HG03097 (cell line): ENCODE data around the gene RYR2.
"Not testable (repeated sequence)": the region's sequence is repeated elsewhere in the genome, so short reads cannot be mapped to it uniquely, and the experiment has no call there.

Experiments
- ATAC-seq: cut with Tn5 transposase; IDR thresholded peaks from one replicate; pipeline ENCODE4 v1.9.1; 2021; ENCODE audit not compliant: unreplicated experiment, low FRiP score

RYR2 gene

DNA sequence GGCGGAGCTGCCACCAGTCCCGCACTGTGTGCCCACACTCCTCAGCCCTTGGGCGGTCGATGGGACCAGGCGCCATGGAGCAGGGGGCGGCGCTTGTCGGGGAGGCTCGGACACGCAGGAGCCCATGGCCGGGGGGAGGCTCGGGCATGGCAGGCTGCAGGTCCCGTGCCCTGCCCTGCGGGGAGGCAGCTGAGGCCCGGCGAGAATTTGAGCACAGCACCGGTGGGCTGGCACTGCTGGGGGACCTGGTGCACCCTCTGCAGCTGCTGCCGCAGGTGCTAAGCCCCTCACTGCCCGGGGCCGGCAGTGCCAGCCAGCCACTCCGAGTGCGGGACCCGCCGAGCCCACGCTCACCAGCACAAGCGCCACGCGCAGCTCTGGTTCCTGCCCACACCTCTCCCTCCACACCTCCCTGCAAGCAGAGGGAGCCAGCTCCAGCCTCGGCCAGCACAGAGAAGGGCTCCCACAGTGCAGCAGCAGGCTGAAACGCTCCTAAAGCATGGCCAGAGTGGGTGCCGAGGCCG is 267.7 kb downstream of the RYR2 start:
- ATAC-seq, result no peak

DNA sequence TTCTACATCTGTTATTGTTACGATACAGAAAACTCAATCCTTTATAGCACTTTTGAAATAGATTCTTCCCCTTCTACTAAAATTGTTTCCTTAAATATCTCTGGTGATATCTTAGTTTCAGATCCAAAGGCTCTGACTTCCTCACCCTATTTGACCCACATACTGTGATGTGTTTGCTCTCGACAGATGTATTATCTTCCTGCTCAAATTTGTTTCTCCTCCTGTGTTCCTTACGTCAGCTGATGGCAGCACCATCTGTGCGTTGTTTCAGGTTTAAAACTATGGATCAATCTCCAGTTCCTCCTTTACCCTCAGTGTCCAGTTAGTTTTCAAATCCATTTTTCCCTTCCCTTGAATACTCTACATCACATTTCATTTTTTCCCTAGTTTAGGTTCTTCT is 274.4 kb downstream of the RYR2 start:
- ATAC-seq, result no peak

DNA sequence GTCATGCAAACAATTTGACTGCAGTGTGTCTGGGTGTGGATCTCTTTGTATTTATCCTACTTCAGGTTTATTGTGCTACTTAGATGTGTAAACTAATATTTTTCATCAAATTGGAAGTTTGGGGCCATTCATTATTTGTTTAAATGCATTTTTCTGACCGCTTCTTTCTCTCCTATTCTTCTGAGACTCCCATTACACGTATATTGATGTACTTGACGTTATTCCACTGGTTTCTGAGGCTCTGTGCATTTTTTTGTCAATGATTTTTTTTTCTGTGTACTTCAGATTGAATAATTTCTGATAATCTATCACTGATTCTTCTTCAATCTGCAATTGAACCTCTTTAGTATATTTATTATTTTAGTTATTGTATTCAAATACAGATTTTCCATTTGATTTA is 276.8 kb downstream of the RYR2 start:
- no peak for ATAC-seq

DNA sequence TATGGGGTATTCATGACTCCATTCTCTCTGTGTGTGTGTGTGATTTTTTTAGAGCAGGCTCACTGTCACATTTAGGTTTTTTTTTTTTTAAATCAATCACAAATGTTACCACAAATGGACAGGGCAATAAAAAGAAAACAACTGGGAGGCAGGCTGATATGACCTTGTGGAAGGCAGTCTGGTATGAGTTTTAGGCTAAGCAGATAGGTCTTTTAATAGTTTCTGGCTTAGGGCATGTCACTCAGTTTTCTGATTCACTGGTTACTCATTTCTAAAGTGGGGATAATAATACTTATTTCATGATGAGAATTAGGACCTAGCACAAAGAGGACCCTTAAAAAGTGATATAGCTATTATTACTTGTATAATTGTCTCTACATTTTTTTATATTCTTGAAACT is 278.9 kb downstream of the RYR2 start:
- no peak for ATAC-seq

DNA sequence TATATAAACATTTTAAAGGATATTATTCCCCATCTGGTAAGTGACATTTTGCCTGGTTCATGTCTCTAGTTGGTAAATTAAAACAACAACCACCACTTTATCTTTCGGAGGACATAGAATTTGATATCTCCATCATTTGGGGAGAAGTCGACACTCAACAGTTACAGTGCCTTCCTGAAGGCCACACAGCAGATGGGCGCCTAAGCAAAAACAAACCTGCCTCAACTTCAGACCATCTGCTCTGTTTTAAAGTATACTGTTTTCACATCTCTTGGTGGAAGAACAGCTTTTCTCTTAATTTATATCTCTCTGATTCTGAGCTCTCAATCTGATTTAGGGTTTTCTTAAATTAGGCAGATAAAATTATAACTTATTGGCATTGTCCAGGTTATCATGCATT is 282.2 kb downstream of the RYR2 start:
- ATAC-seq, result no peak

DNA sequence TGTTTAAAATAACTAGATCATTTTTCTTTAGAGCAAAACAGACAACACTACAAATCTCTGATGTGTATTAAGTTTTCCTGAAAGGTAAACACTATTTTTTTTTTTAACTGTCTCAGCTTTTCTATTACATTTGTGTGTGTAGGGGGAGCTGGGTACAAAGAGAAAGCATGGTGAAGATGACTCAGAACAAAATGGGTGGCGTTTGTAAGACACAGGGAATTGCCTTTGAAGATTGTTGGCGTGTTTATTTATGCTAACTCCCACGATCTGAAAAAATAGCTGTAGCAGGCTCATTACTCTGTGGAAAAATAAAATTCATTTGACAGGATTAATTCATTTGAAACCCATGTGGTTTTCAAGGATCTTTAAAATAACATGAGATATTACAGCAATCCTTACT is 285.1 kb downstream of the RYR2 start:
- ATAC-seq, result no peak

DNA sequence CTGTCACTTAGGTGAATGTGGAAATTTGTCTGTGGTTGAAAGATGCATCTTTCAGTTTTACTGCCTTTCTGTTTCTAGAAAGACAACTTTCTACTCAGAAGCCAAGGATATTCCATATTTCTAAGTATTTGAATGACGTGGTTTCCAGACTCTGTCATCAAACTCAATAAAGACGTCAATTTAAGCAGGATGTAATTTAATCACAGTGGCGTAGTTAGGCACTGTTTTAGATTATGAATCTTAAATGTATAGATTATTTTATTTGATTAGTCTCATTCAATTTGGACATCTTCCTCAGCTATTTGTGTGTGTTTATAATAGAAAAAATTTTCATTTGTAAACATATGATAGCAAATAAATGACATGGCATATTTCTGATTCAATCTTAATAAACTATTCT is 298.9 kb downstream of the RYR2 start:
- ATAC-seq, result no peak

DNA sequence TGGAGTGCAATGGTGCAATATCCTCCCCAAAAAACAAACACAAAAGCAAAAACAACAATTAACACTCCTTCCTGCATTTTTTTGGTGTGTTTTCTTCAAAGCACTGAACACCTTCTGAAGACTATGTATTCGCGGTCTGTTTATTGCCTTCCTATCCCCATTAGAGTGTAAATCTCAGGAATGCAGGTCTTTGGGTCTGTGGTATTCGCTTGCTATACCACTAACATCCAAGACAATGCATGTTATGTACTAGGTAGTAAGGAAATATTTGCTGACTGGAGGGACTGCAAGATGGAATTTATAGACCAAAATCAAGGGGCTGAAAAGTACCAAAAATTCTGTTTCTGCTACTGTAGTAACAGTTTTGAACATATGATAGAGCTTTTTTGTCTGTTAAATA is 299.4 kb downstream of the RYR2 start:
- ATAC-seq, result no peak

DNA sequence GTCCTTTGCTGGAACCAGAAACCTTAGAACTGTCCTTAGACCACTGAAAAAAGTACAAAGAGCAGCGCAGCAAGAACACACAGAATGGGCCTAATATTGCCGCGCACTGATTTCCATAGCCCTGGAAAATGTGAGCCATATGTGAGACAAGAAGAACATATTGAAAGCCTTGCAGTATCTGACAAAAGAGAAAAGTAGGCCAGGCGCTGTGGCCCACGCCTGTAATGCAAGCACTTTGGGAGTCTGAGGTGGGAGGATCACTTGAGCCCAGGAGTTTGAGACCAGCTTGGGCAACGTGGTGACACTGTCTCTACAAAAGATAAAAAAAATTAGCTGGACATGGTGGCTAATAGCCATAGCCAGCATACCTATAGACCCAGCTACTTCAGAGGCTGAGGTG is 300.7 kb downstream of the RYR2 start:
- ATAC-seq, result no peak

DNA sequence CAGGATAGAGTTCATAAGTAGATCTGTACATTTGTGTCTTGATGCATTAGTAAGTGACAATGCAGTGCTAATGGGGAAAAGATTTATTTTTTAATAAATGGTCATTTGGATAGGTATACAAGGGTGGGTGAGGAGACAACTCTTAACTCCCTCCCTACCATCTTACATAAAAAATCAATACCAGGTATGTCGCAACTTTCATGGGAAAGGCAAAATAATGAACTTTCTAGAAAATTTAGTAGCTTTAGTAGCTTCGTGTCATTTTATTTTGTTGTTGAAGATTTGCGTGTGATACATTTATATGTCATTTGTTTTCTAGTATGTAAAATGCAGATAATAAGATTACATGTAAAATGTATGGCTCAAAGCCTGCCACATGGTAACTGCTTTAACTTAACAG is 310.8 kb downstream of the RYR2 start:
- no peak for ATAC-seq

DNA sequence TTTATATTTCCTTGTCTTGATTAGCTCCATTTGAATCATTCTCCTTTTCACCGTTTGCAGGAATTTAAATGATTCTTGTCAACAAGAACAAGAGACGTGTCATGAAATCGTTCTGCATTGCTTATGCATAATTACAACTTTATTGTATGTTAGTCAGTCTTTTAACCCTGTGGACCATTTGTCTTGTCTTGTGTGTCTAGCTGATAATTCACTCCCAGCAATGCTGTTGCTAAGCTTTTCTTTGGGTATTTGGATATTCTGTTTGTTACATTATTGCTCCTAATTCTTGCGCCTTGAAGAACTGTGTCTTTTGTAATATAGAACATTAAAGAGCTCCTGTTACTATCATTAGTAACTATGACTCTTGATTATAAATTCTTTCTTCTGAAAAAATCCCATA is 311.9 kb downstream of the RYR2 start:
- ATAC-seq, result no peak

DNA sequence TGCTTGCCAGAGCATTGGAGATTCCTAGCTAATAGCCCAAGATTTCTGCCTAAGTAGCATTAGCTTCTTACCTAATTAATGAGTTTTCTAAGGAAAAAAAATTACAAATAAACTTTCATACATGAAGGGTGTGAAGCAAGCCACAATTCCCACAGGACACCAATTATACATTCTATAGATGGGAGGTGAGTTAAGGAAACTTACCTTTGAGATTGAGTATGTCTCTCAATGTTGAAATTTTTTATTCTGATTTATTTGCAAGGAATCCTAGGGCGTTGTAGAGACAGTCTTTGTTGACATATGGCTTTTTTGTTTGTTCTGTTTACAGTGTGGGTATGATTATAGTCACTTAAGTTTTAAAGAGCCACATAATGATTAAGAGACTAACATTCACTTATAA is 313.0 kb downstream of the RYR2 start:
- ATAC-seq, result no peak

DNA sequence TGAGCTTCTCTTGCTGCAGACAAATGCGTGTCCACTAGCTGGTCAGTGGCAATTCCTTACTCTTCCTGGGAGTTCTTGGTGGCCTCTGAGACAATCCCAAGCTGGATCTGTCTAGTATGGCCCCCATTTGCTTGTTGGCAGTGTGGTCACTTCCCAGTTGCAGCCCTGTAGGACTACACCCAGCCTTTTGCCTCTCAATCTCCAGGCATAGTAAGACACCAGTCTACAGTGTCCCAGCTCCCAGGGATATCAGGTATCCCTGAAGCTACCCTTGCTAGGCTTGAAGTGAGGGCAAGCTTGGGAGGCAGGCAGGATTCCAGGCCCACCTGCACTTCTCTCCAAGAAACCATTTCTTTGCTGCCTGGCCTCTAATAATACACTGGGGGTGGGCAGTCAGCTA is 316.6 kb downstream of the RYR2 start:
- ATAC-seq, result no peak

DNA sequence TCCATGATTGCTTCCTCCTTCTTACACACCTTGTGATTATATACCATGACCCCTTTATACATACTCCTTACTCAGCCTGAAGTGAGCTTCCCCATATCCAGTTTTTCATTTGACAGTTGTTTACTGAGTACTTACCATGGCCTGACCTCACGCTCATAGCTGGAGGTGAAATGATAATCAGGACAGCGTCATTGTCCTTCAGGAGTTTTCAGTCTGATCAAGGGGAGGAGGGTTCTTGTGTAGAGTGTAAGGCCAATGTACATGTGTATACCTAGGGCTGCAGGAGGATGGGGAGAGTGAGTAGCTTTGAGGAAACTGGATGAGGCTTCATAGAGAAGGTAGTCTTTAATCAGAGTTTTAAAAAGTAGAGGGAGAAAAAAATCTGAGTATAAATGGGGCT is 325.8 kb downstream of the RYR2 start:
- no peak for ATAC-seq

DNA sequence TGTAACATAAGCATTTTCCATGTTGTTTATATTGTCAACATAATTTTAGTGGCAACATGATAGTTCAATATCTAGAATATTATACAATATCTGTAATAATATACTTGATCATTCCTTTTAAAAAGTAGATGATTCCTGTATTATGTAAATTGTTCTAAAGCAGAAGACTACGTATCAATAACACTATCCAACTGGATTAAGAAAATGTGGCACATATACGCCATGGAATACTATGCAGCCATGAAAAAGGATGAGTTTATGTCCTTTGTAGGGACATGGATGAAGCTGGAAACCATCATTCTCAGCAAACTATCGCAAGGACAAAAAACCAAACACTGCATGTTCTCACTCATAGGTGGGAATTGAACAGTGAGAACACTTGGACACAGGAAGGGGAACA is 329.5 kb downstream of the RYR2 start:
- ATAC-seq, result not testable (repeated sequence)

DNA sequence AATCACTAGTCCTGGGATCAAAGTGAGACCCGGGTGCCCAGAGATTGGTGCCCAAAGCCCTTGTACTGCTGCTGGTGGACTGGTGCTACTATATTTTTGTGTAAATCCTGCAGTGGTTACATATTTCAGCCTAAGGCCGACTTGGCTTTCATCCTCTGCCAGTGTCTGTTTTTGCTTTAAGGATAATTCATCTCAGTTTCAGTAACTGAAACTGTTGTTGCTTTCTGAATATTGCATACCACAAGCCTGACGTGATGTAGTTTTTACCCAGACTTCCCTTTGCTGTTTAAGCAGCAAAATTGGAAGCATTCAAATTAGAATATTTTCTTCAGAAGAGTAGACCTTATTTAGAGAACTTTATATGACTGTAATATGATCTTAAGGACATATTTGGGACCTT is 341.8 kb downstream of the RYR2 start:
- no peak for ATAC-seq

DNA sequence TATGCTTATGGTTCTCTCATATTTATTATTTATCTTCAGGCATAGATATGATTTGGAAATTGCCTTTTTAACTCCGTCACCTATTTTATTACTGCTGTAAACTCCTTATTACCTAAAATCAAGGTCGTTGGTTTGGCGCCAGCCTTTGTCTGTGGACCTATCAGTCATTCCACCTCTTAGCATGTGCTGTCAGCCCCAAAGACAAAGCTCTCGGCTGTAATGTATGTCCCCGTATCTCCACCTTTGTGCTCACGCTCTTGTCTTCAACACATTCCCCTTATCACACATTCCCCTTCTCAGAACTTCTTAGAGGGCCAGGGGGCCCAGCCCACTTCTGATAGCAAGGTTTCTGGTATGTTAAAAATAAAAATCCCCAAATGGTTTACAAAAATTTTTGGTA is 342.2 kb downstream of the RYR2 start:
- ATAC-seq, result no peak

DNA sequence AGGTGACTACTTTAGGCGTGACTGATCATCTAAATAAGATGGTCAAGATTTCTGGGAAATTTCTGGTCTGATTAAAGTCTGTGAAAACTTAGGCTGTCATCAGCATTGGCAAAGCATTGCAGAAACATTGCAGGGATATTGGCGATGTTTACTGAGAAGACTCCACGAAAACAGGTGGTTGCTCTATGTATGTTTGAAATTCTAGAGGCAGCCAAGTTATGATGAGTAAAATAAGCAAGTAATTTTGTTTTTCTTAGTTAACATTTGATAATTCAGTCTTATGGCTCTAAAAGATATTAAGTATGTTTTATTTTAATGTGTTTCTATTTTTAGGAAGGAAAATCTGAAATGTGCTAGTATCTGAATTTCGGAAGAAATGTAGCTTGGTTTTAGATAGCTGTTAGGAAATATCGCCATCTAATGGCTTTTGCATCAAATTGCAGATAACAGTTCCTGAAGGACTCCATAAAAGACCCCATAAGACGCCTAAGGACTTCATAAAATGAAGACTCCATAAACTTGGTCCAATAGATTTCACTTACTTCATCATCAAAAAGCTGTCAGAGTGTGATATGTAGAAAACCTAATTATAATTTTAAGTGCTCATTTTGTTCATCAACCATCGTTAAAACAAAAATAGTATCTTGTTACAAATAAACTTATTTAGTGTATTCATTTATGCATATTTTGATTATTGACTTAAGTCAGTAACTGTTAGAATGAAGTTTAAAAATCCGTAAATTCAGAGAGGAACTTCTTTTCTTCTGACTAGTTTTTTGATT is 344.6 kb downstream of the RYR2 start:
- ATAC-seq, result no peak

DNA sequence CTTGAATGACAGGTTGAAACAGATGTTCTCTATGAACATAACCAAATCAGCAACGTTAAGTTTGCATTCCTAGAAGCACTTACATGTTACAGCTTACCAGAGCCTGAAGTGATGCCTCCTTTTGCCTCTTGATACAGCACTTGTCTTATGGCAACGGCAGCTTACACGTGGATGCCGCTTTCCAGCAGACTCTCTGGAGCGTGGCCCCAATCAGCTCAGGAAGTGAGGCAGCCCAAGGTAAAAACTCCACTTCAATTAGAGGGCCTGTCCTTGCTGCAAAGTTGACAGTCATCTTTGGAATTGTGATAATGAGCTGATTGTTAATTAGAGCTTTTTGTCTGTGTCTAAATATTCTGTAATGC is 345.1 kb downstream of the RYR2 start:
- ATAC-seq, result no peak

DNA sequence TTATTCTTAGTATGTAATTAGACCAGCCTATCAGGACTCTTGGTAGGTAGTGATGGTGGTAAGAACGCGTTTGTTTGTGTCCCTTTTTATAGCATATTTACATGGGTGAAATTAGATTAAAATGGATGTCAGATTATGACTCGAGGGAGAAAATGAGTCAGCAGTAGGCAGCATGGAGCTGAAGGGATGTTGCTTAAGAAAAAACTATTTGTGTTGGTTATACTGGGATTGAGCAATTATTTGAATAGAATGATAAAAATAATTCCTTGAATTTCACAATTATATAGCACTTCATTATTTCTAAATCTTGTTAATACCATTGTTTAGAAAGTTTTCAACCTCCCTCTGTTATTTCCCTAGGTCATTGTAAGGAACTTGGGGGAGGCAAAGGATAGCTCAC is 348.8 kb downstream of the RYR2 start:
- ATAC-seq, result no peak

DNA sequence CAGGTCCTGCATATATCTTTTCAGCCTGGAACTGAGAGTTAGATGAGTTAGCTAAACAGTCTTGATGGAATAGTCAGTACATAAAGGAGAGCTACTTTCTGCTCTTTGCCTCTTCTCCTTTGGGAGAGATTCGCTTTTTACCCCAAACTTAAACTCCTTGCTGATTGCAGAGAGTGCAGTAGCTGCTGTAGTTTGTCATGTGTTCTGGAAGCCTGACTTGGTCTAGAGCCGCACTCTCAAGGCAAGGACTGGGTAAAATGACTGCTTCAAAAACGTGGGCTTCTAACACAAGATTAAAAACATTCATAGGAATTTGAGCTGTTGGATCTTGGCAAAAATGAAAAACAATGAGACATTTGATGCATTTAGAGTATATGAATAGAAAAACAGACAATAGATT is 351.6 kb downstream of the RYR2 start:
- ATAC-seq, result no peak

DNA sequence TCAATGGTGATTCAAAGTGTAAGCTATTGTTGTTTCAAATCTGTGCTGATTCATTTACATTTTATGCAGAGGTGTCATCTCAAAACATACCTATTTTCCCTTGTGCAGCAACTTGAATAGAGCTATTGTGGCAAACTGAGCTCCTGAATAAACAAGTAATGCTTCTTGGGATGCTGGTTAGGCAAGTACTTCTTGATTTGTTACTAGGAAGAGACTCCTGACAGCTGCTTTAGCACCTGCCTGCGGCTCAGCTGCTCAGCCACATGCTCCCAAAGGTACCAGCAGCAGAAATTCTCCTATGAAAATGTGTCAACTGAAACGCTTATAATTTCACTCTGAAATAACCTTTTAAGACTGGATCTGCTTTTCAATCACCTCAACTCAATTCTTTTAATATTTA is 352.3 kb downstream of the RYR2 start:
- no peak for ATAC-seq

DNA sequence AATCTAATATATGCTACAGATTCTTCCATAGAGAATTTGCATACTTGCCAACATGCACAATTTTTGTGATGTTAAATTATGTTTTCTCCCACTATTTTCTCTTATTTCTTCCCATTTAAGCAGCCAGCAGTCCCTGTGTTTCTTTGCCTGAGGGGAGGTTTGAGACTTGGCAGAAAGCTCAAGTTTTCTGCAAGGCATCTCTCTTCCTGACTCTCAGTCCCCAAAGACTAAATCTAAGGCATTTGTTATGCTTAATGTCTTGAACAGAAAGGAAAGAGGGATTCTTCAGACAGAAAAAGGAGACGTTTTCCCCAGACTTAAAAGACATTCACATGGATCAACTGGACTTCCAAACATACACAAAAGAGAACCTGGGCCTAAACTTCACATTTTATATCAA is 354.4 kb downstream of the RYR2 start:
- no peak for ATAC-seq
